H1 (cell line): ENCODE measurements around the gene KCTD11. TPM values are rescaled to one million over a fixed set of nuclear protein-coding genes. Genes with fewer than 3 reads are reported as not detected.

ENCODE experiments used
- BACH1 ChIP-seq: IDR thresholded peaks from 2 replicates; pipeline ENCODE4 v1.6.1; 2012; ENCODE audit warnings: low read length, improper control_type of control experiment
- JUN ChIP-seq: IDR thresholded peaks from 2 replicates; pipeline ENCODE4 v1.6.1; 2011; ENCODE audit warnings: low read depth, mild to moderate bottlenecking, improper control_type of control experiment, low read length
- KDM1A ChIP-seq: fragments of 200-600, 300-600 bp; sonication (generic); IDR thresholded peaks from 2 replicates; pipeline ENCODE4 v1.7.1; 2016; ENCODE audit warnings: mild to moderate bottlenecking, low read length, borderline replicate concordance
- MAX ChIP-seq: IDR thresholded peaks from 2 replicates; pipeline ENCODE4 v1.6.1; 2012; ENCODE audit warnings: inconsistent platforms
- SAP30 ChIP-seq: fragments of 300-600 bp; sonication (generic); IDR thresholded peaks from 2 replicates; pipeline ENCODE4 v1.7.1; 2012; ENCODE audit warnings: low read length, moderate library complexity, mild to moderate bottlenecking, inconsistent platforms; ENCODE audit not compliant: insufficient read depth, insufficient replicate concordance
- SIN3A ChIP-seq, 2 experiments: IDR thresholded peaks in 1 of 2; conservative IDR thresholded peaks in 1 of 2; 2 replicates each; pipeline ENCODE4 v1.6.1; 2011 to 2012; ENCODE audit warnings: low read length in 2 of 2, improper control_type of control experiment in 1 of 2, low read depth in 1 of 2, mild to moderate bottlenecking in 1 of 2
- SUZ12 ChIP-seq: fragments of 200-600 bp; sonication (generic); IDR thresholded peaks from 2 replicates; pipeline ENCODE4 v1.6.1; 2012; ENCODE audit warnings: mild to moderate bottlenecking, inconsistent platforms, low read length, moderate library complexity, mixed read lengths
- TAF7 ChIP-seq: optimal IDR thresholded peaks from 2 replicates; pipeline ENCODE3; 2011; ENCODE audit warnings: low read depth, mild to moderate bottlenecking, inconsistent platforms, low read length, moderate library complexity, borderline replicate concordance
- polyA plus RNA-seq, 7 experiments: library from polyadenylated mRNA; depleted of rRNA in 3 of 7; stranded (reverse) in 5 of 7; unstranded in 2 of 7; fragments of >200 nt in 5 of 7; fragments of 200-250 nt in 2 of 7; gene quantifications; 1 replicate in 5 of 7; 2 replicates in 1 of 7; 4 replicates in 1 of 7; pipeline versions ENCODE4 v1.2.1 to v1.2.3, GENCODE V29; 2011 to 2013; ENCODE audit warnings: missing spikeins in 2 of 7, mixed read lengths in 2 of 7
- total RNA-seq: library from RNA; stranded (reverse); fragmentation: NEBNext Ultra II Directional; extraction: Animal tissue kit (Norgen Biotek cat#: 25700); gene quantifications from 2 replicates; pipeline ENCODE4 v1.2.1, GENCODE V29; 2021

The KCTD11 gene
- total and polyA plus RNA-seq, 2 of the 8 experiments (the other 6 are each of a cell fraction or from before 2014, with no cell fraction given) = 8.6 to 9.2 TPM

- TF ChIP-seq BACH1 = no peak
- TF ChIP-seq SAP30 = no peak
- no peak for TF ChIP-seq SIN3A (conservative IDR thresholded peaks at IDR 0.05 in 1 of 2, IDR thresholded peaks at IDR 0.05 in 1 of 2; ENCODE audit: low read depth in 1 of 2, low read length in 2 of 2)
- TF ChIP-seq KDM1A = no peak
- TF ChIP-seq SUZ12 = no peak
- TF ChIP-seq MAX = no peak
- TF ChIP-seq JUN = no peak
- TF ChIP-seq TAF7 = no peak
- TF ChIP-seq, all 59 proteins: peak for 0
Measured at GRCh38 chr17:7384489-7385081, 32.6 kb downstream of the KCTD11 start (continued).
